Bronchial epithelial cell (primary cell): ENCODE measurements around the gene LRRD1. TPM values are rescaled to one million over a fixed set of nuclear protein-coding genes. Genes with fewer than 3 reads are reported as not detected.
A peak's percentile ranks its signal among the peaks of the same experiment; 100 is the strongest.

Experiments used
- DNase-seq: peaks from one replicate; pipeline ENCODE4 v3.0.0-alpha.2; 2010; ENCODE audit warnings: low read depth
- FAIRE-seq: peaks from 2 replicates; lab custom pipeline; 2011; peaks lifted over from hg19 to GRCh38; lab: Jason Lieb, UNC
- H3K27me3 ChIP-seq: 2 replicates; pipeline ENCODE4 v1.5.1; 2011; ENCODE audit warnings: low read length; ENCODE audit not compliant: control insufficient read depth, insufficient read depth
- H3K36me3 ChIP-seq: 2 replicates; pipeline ENCODE4 v1.5.1; 2011; ENCODE audit warnings: low read length; ENCODE audit not compliant: control insufficient read depth, insufficient read depth
- H3K4me3 ChIP-seq: 2 replicates; pipeline ENCODE4 v1.5.1; 2011; ENCODE audit warnings: mild to moderate bottlenecking, low read depth, low read length, control low read depth
- CTCF ChIP-seq: IDR thresholded peaks from 2 replicates; pipeline ENCODE4 v1.5.1; 2011; ENCODE audit warnings: mild to moderate bottlenecking, moderate library complexity, low read length, control low read depth, inconsistent platforms; ENCODE audit not compliant: insufficient read depth, severe bottlenecking
- total RNA-seq: library from RNA; depleted of rRNA; stranded (reverse); fragments of >200 nt; gene quantifications from 2 replicates; pipeline ENCODE4 v1.2.1, GENCODE V29; 2014

LRRD1 gene
- total RNA-seq: 0.13 TPM in 1 of 2 replicates, not detected in the other

GRCh38 chr7:92178928-92179924 lies at the start of gene LRRD1:
Gene LRRD1 (minus strand): TSS chr7:92179142. CDS start chr7:92165202, 13,940 bp downstream.
- FAIRE-seq (no peak), DNase-seq (peak; percentile 77)
- no peaks in the 10 kb centered on the region for H3K36me3 ChIP-seq
- peak; percentile 97 for TF ChIP-seq CTCF
- H3K27me3 ChIP-seq: no peaks in the 10 kb centered on the region
- H3K4me3 ChIP-seq: peak within 1 kb of the TSS; percentile 45

GRCh38 chr7:92228742-92229141 lies 49.8 kb upstream of the LRRD1 start:
- Histone ChIP-seq H3K36me3 (peaks cover 4% of the 10 kb centered on the region), H3K27me3 (no peaks in the 10 kb centered on the region), H3K4me3 (no peak overlapping the region)
- FAIRE-seq: no peak
- no peak for DNase-seq
- TF ChIP-seq CTCF: no peak

GRCh38 chr7:92228100-92228499 lies 49.2 kb upstream of the LRRD1 start:
- DNase-seq (no peak), FAIRE-seq (no peak)
- no peak for TF ChIP-seq CTCF
- Histone ChIP-seq H3K4me3 (no peak overlapping the region), H3K36me3 (peaks cover 4% of the 10 kb centered on the region), H3K27me3 (no peaks in the 10 kb centered on the region)

GRCh38 chr7:92226981-92227380 lies 48.0 kb upstream of the LRRD1 start:
- TF ChIP-seq CTCF: no peak
- H3K36me3 ChIP-seq: peaks cover 4% of the 10 kb centered on the region
- no peak for DNase-seq
- no peaks in the 10 kb centered on the region for H3K27me3 ChIP-seq
- H3K4me3 ChIP-seq: no peak overlapping the region
- FAIRE-seq: no peak

GRCh38 chr7:92221766-92222165 lies 42.8 kb upstream of the LRRD1 start:
- TF ChIP-seq CTCF: no peak
- DNase-seq (peak; percentile 59), FAIRE-seq (no peak)
- Histone ChIP-seq H3K27me3 (no peaks in the 10 kb centered on the region), H3K36me3 (peaks cover 1% of the 10 kb centered on the region), H3K4me3 (no peak overlapping the region)
